GM12873 (cell line): ENCODE results near the gene DNAJB13.

ENCODE experiments used
- CTCF ChIP-seq: IDR thresholded peaks from 2 replicates; pipeline ENCODE4 v1.5.1; 2012; ENCODE audit warnings: low read depth, mild to moderate bottlenecking, moderate library complexity, low read length, control low read depth; ENCODE audit not compliant: insufficient read depth; ENCODE audit errors: missing control alignments

The DNAJB13 gene

GRCh38 chr11:73965076-73965763 lies 14.4 kb downstream of the DNAJB13 start:
- no peak for TF ChIP-seq CTCF

- TF ChIP-seq CTCF: no peak
Observed at GRCh38 chr11:73965764-73966121, 14.9 kb downstream of the DNAJB13 start.

- TF ChIP-seq CTCF: no peak
Observed at GRCh38 chr11:73968356-73968966, 17.6 kb downstream of the DNAJB13 start.

GRCh38 chr11:73969091-73969490 lies 18.3 kb downstream of the DNAJB13 start:
- no peak for TF ChIP-seq CTCF

GRCh38 chr11:73969991-73970800 lies 19.4 kb downstream of the DNAJB13 start:
- no peak for TF ChIP-seq CTCF

- TF ChIP-seq CTCF: no peak
Observed at GRCh38 chr11:73971175-73971719, 20.4 kb downstream of the DNAJB13 start.

GRCh38 chr11:73972187-73972586 lies 21.4 kb downstream of the DNAJB13 start:
- no peak for TF ChIP-seq CTCF
